GM19463 (cell line): ENCODE measurements around the gene HDAC7.
"Not testable (repeated sequence)": the region's sequence is repeated elsewhere in the genome, so short reads cannot be mapped to it uniquely, and the experiment has no call there.

Experiments
- ATAC-seq: cut with Tn5 transposase; IDR thresholded peaks from one replicate; pipeline ENCODE4 v1.9.1; 2021; ENCODE audit warnings: mild to moderate bottlenecking, moderate library complexity; ENCODE audit not compliant: unreplicated experiment

The HDAC7 gene

DNA sequence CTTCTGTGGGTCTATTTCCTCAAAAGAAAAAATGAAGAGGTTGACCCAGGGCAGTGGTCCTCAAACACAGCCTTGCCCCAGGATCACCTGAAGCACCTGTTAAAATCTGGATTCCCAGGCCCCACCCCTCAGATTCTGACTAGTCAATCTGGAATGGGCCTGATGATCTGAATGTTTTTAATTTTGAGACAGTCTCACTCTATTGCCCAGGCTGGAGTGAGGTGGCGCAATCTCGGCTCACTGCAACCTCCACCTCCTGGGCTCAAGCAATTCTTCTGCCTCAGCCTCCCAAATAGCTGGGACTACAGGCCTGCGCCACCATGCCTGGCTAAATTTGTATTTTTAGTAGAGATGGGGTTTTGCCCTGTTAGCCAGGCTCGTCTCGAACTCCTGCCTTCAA, 4.3 kb downstream of the HDAC7 start:
- ATAC-seq, result not testable (repeated sequence)

DNA sequence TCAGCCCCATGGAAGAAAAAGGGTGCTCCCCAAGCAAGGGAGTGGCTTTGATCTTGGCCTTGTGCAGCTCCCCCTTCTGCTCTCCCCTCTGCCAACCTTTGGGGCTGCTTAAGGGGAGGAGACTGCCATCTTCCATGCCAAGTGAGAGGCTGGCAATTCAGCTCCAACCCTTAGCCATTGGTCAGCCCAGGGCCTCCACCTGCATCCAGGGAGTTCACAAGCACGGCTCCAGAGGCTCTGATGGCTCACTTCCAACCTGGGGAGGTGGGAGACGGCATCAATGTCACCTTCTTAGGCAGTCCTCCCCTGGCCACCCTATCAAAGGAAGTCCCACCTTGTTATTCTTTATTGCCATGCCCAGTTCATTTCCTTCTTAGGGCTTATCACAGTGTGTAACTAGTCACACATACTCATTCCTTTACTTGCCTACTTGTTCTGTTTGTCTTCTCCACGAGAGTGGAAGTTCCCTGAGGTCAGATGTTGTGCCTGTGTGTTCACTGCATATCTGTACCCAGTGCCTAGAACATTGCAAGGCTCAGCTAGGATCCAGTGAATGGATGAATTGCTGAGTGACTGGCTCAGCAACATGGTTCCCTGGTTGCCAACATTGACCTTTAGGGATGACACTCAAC, 5.0 kb downstream of the HDAC7 start:
- no peak for ATAC-seq

DNA sequence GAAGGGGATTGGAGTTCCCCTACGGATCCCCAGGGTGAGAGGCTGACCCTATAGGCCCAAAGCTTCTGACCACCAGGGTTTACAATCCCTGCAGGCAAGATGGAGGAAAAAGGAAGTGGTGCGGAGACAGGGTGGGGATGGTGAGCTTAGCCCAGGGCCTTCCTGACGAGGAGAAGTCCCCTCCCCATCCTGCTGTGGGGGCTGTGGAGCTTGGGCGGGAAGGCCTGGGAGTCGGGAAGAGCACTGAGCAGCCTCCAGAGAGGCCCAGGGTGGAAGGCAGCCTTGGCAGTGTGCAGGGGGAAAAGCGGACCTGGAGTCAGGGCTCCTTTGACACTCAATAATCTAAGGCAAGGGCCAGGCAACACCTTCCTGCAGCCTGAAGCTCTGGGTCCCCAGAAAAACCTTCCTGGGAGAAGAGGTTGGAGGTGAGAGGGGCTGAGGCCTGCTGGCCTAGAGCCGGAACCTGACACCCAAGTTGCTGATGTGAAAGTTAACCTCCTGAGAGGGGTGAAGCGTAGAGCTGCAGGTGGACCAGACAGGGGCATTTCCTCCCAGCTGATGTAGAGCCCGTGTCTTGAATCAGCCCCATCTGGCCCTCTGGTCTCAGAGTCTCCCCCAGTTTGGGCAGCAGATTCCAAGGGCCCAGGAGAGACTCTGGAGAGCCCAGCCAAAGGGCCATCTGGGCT, 6.0 kb downstream of the HDAC7 start:
- ATAC-seq, result peak; percentile 39

- peak; percentile 66 for ATAC-seq
Measured at GRCh38 chr12:47812797-47813510, 6.7 kb downstream of the HDAC7 start.

- ATAC-seq, result no peak
Measured at GRCh38 chr12:47811581-47812484, 7.9 kb downstream of the HDAC7 start.

DNA sequence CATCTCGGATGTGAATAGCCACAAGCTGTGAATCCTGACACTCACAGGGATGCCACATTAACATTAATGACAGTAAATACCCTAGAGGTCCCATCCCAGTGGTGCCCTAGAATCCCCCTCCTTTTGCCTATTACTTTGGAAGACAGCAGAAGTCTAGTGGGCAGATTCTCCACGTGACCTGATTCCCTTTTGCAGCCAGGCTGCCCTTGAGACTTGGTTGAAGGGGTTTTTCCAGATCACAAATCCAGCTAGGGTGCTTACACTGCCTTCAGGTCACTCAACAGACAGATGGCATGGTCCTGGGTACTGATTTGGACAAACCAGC, 8.7 kb downstream of the HDAC7 start:
- no peak for ATAC-seq

DNA sequence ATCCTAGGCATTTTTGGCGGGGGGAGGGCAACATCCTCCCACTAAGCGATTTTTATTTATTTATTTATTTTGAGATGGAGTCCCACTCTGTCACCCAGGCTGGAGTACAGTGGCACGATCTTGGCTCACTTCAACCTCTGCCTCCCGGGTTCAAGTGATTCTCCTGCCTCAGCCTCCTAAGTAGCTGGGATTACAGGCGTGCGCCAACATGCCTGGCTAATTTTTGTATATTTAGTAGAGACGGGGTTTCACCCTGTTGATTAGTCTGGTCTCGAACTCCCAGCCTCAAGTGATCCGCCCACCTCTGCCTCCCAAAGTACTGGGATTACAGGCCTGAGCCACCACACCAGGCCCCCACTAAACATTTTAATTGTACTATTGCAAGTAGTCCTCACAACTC, 10.2 kb downstream of the HDAC7 start:
- ATAC-seq, result not testable (repeated sequence)

- no peak for ATAC-seq
Measured at GRCh38 chr12:47808574-47809365, 10.9 kb downstream of the HDAC7 start.

DNA sequence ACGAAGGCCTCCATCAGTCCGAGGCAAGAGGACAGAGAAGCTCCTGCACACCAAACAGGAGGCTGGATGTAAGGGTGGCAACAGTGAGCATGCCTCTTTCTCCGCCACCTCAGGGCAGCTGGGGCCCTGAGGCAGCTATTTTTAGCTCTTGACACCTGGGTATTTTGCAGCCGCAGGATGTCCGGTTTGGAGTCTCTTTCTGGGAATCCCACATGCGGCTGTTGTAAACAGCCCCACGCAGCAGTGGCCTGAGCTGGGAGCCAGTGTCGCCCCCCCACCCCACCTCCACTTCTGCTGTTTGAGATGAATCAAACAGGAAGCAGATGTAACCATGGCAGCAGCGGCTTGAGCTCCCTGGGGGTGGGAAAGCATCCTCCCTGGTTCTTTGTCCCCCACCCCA, 11.7 kb downstream of the HDAC7 start:
- ATAC-seq, result peak; percentile 30

DNA sequence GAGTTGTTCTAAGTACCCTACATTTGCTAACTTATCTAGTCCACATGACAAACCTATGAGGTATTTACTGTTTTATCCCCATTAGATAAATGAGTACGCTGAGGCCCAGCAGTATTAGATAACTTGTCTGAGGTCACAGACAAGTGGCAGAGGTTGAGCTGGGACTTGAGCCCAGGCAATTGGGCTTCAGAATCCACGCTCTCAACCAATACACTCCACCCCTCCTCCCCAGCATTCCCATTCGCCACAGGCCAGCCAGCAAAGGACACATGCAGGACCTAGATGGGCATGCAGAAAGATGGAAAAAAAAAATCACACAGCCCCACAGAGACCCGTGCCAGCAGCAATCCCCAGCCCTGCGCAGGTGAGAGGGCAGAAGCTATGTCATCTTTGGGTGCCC, 12.4 kb downstream of the HDAC7 start:
- ATAC-seq, result no peak

- no peak for ATAC-seq
Measured at GRCh38 chr12:47805417-47805816, 14.3 kb downstream of the HDAC7 start.

DNA sequence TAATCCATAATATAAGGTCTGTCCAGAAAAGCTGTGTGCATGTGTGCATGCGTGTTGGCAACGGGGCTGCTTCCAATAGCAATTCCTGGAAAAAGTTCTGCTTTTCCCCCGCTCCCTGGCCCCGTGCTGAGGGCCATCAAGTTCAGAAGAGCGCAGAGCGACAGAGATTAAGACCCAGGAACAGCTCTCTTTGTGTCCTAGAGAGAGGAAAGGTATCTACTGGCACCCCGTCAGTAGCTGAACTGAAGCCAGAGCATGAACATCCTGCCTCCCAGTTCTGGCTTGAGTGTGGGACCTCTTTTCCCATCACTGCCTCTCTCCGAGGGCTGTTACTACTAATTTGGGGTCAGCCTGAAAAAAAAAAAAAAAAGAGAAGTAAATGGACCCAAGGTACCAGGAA, 15.5 kb downstream of the HDAC7 start:
- no peak for ATAC-seq

DNA sequence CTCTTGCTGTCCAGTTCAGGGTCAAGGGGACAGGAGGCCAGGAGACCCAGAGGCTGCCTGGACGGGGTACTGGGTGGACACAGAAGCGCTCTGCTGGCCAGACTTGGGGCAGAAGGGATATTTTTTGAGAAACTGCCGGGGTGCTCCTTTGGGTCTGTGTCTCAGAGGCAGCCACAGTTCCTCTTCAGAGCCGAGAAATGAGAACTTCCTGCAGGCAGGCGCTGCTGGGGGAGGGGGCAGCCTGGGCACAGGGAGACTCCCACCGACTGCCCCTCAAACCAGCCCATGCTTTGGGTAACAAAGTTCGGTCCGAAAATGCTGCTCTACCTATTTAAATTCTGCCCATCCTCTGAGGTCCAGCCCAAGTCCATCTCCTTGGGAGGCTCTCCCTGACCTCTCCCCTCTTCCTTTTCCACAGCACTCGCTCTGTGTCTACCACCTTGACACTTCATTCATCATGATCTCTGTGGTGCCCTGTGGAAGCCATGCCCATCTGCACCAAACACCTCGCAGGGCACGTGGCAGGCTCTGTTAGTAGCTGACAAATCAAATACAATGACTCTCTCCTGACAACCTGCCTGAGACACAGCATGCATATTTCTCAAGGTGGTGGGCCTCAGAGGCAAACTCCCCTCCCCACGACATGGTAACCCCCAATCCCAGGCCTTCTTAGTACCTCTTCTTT, 16.4 kb downstream of the HDAC7 start:
- ATAC-seq, result no peak

DNA sequence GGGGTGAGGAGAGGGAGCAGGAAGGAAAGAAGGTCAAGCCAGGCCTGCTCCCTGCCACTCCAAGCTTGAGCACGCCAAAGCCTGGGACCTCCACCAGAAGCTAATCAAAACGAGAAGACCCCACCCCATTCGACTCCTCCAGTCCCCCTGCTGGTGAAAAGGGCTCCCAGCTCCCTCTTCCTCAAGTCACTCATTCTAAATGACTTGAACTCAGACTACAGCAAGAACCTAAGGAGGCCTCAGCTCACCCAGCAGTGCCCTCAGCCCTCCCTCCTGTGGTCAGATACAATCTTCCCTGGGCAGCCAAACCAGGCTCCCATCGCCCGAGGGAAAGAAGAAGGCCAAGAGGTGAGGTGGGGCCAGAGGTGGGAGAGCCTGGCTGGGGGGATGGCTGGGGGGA, 17.4 kb downstream of the HDAC7 start:
- ATAC-seq, result no peak

DNA sequence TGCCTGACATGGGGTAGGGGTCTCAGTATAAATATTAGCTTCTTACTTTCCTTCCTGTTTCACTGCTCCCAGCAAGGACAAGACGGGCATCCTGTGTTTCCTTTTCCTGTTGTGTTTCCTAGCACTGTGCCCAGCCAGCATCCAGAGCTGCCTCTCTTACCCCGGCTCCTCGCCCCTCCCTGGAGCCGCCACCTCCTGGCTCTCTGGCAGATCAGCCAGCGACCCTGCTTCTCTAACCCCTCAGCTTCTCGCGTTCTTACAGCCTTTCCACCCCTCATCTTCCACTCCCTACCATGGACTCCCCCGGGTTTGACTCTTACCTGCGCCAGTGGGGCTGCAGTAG, 17.8 kb downstream of the HDAC7 start:
- no peak for ATAC-seq

DNA sequence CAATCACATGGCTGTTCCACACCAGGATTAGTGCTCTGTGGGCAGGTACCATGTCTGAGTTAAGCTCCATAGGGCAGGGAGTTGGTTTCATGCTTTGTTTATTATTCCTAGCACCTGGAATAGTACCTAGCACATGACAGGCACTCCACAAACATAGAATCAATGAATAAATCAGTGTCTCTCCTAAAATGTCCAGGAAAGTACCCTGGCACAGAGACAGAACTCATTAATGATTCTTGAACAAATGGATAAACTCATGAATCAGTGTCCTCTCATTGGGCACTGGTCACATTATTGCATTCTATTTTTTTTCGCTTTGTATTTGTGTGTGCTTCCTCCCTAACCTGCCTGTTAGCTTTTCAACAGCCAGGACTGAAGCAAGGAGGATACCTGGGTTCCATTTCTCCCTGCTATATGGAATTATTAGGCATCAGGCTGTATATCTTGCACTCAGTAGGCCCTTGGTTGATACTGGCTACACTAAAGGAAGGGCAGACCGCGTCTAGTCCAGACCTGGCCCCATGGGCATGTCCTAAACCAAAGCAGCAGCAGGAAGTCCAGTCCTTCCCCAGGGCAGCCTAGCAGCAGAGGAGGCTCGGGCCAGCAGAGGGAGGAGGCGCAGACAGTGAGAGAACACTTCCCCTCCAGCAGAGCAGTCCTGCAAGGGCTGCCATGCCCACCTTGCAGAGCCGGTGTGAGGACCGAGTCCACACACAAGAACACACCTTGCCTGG, 18.4 kb downstream of the HDAC7 start:
- ATAC-seq, result no peak

DNA sequence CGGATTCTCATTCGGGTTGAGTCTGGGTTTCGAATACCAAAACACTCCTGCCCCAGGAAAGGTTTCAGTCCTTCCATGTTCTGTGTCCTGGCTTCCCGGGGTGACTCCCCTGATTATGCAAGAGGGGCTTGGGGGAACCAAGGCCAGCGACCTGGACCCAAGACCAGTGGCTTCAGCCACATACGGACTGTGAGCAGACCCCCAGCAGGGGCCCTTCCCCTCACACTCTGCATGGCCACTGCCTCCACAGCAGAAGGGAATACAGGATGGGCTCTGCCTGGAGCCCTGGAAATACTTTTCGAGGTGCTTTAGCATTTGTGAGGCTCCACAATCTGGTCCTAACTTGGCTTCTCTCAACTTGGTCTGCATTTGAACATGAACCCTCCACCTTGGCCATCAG, 19.1 kb downstream of the HDAC7 start:
- ATAC-seq, result no peak

- ATAC-seq, result no peak
Measured at GRCh38 chr12:47799357-47799955, 20.2 kb downstream of the HDAC7 start.

DNA sequence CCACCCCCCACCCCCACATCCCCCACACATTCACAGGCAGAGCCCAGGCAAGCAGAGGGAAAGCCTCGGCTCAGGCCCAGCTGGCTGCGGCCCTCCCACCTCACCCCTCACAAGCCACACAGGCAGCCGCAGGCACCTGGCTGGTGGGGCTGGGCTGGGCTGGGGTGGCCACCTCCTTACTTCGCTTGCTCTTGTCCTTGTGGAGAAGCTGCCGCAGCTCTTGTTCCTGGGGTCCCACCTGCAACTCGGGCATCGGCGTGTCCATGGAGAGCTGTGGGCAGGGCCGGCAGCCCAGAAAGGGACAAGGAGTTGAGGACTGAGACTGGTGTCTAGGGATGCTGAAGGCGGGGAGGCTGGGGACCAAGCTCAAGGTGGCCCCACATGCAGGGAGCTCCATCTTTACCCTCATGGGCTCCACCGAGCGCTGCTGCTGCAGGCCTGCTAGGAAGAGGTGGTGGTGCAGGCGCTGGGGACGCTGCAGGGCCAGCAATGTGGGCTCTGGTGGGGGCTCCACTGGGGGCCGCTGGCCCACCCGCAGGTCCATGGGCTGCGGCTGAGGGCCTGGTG, 21.2 kb downstream of the HDAC7 start:
- no peak for ATAC-seq
